ENCODE measurements around the gene CDK5R1. TPM values are rescaled to one million over a fixed set of nuclear protein-coding genes. Genes with fewer than 3 reads are reported as not detected.
"Not testable (repeated sequence)": the region's sequence is repeated elsewhere in the genome, so short reads cannot be mapped to it uniquely, and the experiment has no call there.

CDK5R1 gene
- total and polyA plus RNA-seq, 2 experiments from 2014 or later: 0.63 to 1.2 TPM

DNA sequence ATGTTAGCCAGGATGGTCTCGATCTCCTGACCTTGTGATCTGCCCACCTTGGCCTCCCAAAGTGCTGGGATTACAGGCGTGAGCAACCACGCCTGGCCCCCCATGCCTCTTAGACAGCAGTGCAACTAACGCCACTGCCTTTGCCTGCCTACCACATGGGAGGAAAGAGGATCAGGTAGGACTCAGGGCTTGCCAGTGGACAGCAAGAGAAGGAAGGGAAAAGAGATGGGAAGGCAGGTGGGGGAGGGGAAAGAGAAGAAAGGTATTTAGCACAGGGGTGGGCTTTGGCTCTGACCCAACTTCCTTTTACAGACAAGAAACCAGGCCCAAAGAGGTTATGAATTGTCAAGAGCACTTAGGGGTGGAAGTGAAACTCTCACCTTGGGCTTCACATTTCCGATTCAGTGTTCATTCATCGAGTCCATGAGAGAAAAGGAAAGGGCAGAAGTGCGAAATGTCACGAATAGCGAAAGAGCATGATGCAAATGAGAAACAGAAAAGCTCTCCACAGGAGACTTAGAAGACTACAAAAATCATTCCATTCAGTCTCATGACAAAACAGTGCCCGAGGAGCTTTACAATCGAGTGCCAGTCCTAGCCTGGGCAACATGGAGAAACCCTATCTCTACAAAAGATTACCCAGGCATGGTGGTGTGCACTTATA lies 36.4 kb downstream of the CDK5R1 start:
- in situ Hi-C loops (cut with MboI): no loop called here
- DNase-seq: no peak
- Histone ChIP-seq H2AFZ (no peak overlapping the region), H3K27me3 (replicated peaks; ENCODE audit: insufficient read depth) (no peaks in the 10 kb centered on the region), H3K4me2 (ENCODE audit: unreplicated experiment) (no peak overlapping the region), H3K4me1 (ENCODE audit: insufficient read depth) (peaks cover 13% of the 10 kb centered on the region), H3F3A (ENCODE audit: insufficient read depth) (peaks cover 14% of the 10 kb centered on the region; the same call in 1 of the 2 replicates), H3K9me2 (ENCODE audit: insufficient read depth) (no peaks in the 10 kb centered on the region), H3K4me3 (no peak overlapping the region), H4K20me1 (ENCODE audit: insufficient read depth) (no peaks in the 10 kb centered on the region), H3K9ac (no peak overlapping the region), H3K36me3 (ENCODE audit: low read depth) (no peaks in the 10 kb centered on the region; the same call in 1 of the 2 replicates), H3K27ac (no peak overlapping the region), H3K79me2 (ENCODE audit: insufficient read depth) (no peaks in the 10 kb centered on the region), H3K9me3 (ENCODE audit: low read depth) (no peaks in the 10 kb centered on the region)
- TF ChIP-seq EZH2 (IDR thresholded peaks at IDR 0.05; ENCODE audit: insufficient read depth, poor library complexity, severe bottlenecking): no peak
- no peak for TF ChIP-seq EZH2phosphoT487 (IDR thresholded peaks at IDR 0.05; ENCODE audit: insufficient read depth, low read depth)
- 88% methylated on average over 11 of the region's 11 CpGs for WGBS, 2 experiments (ENCODE audit: low coverage in 1 of 2, low lambda C conversion rate in 2 of 2, missing lambda C conversion rate in 2 of 2)

DNA sequence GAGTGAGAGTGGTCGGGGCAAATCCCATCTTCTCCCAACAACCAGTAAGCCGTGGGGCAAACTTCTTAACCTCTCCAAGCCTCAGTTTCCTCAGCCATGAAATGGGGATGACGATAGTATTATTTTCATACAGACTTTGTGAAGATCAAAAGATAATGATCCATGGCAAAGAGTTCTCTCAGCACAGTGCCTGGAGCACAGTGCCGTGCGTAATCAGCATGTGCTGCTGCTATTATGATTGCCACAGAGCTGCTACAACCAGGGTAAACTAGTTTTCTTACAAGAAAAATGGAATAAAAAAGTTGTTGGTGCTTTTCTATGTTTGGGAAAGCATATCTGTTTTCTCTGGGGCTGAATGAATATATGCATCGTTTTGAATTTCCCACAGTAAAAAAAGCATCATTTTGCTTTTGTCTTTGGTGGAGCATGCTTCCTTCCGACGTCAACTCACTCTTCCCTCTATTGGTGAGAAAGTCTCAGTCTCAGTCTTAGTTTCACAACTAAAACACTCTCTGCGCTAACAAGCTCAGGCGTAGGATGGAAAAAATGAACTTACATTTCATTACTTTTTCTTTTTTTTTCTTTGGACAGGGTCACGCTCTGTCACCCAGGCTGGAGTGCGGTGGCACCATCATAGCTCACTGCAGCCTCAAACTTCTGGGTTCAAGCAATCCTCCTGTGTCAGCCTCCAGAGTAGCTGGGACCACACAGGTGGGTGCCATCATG lies 37.2 kb downstream of the CDK5R1 start:
- Histone ChIP-seq H3F3A (ENCODE audit: insufficient read depth) (peaks cover 14% of the 10 kb centered on the region; the same call in 1 of the 2 replicates), H3K4me2 (ENCODE audit: unreplicated experiment) (no peak overlapping the region), H3K79me2 (ENCODE audit: insufficient read depth) (no peaks in the 10 kb centered on the region), H3K27ac (no peak overlapping the region), H3K9me2 (ENCODE audit: insufficient read depth) (no peaks in the 10 kb centered on the region), H3K4me1 (ENCODE audit: insufficient read depth) (peaks cover 11% of the 10 kb centered on the region), H3K9ac (no peak overlapping the region), H3K36me3 (ENCODE audit: low read depth) (no peaks in the 10 kb centered on the region; the same call in 1 of the 2 replicates), H3K27me3 (replicated peaks; ENCODE audit: insufficient read depth) (no peaks in the 10 kb centered on the region), H3K9me3 (ENCODE audit: low read depth) (no peaks in the 10 kb centered on the region), H4K20me1 (ENCODE audit: insufficient read depth) (no peaks in the 10 kb centered on the region), H2AFZ (no peak overlapping the region), H3K4me3 (no peak overlapping the region)
- TF ChIP-seq EZH2phosphoT487 (IDR thresholded peaks at IDR 0.05; ENCODE audit: insufficient read depth, low read depth): no peak
- no peak for TF ChIP-seq EZH2 (IDR thresholded peaks at IDR 0.05; ENCODE audit: insufficient read depth, poor library complexity, severe bottlenecking)
- in situ Hi-C loops (cut with MboI): no loop called here
- 85 to 90% methylated on average over 12 of the region's 12 CpGs for WGBS, 2 experiments (ENCODE audit: low coverage in 1 of 2, low lambda C conversion rate in 2 of 2, missing lambda C conversion rate in 2 of 2)
- no peak for DNase-seq

DNA sequence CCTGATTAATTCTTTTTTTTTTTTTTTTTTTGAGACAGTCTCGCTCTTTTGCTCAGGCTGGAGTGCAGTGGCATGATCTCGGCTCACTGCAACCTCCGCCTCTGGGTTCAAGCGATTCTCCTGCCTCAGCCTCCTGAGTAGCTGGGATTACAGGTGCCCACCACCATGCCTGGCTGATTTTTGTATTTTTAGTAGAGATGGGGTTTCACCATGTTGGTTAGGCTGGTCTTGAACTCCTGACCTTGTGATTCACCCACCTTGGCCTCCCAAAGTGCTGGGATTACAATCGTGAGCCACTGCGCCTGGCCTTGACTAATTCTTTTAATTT lies 37.7 kb downstream of the CDK5R1 start:
- H3K9ac ChIP-seq; H3K4me3 ChIP-seq; H3K4me2 ChIP-seq (ENCODE audit: unreplicated experiment); H3K36me3 ChIP-seq (ENCODE audit: low read depth); H3K9me2 ChIP-seq (ENCODE audit: insufficient read depth); H3K27me3 ChIP-seq (replicated peaks; ENCODE audit: insufficient read depth); H3K27ac ChIP-seq; H2AFZ ChIP-seq; H3K9me3 ChIP-seq (ENCODE audit: low read depth); H3K4me1 ChIP-seq (ENCODE audit: insufficient read depth); in situ Hi-C loops (cut with MboI); H3K79me2 ChIP-seq (ENCODE audit: insufficient read depth); H4K20me1 ChIP-seq (ENCODE audit: insufficient read depth); DNase-seq: not testable (repeated sequence)
- 94 to 98% methylated on average over 5 to 6 of the region's 6 CpGs for WGBS, 2 experiments (ENCODE audit: low coverage in 1 of 2, low lambda C conversion rate in 2 of 2, missing lambda C conversion rate in 2 of 2)
- peaks cover 14% of the 10 kb centered on the region; the same call in 1 of the 2 replicates for H3F3A ChIP-seq (ENCODE audit: insufficient read depth)

DNA sequence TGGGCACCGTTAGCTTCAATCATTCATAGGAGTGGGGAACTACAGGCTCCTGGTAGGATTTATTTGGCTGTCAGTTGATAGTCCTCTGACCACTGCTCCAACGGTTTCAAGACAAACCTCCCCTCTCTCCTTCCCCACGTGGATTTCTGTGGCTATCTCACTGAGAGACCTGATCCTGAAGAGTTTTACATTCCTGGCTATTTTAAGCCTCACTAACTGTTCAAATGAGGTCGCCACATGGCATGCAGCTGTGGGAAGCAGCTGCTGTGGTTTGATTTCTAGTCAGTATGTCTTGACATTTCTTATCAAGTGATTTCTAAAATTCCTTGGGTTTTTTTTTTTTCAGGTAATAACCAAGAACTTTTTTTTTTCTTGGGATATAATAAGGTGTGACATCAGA lies 38.3 kb downstream of the CDK5R1 start:
- WGBS, 2 experiments (ENCODE audit: low coverage in 1 of 2, low lambda C conversion rate in 2 of 2, missing lambda C conversion rate in 2 of 2): 35 to 38% methylated on average over 4 of the region's 4 CpGs
- no peak overlapping the region for H2AFZ ChIP-seq
- no peak overlapping the region for H3K4me2 ChIP-seq (ENCODE audit: unreplicated experiment)

More for the DNA sequence above, 38.3 kb downstream of the CDK5R1 start:
- H3K36me3 ChIP-seq (ENCODE audit: low read depth): no peaks in the 10 kb centered on the region; the same call in 1 of the 2 replicates
- no peak overlapping the region for H3K27ac ChIP-seq
- in situ Hi-C loops (cut with MboI): no loop called here
- H3K9ac ChIP-seq: no peak overlapping the region
- H3K9me2 ChIP-seq (ENCODE audit: insufficient read depth): no peaks in the 10 kb centered on the region
- H3K27me3 ChIP-seq (replicated peaks; ENCODE audit: insufficient read depth): no peaks in the 10 kb centered on the region
- no peaks in the 10 kb centered on the region for H3K9me3 ChIP-seq (ENCODE audit: low read depth)
- no peaks in the 10 kb centered on the region for H4K20me1 ChIP-seq (ENCODE audit: insufficient read depth)
- TF ChIP-seq EZH2phosphoT487 (IDR thresholded peaks at IDR 0.05; ENCODE audit: insufficient read depth, low read depth) (no peak), EZH2 (IDR thresholded peaks at IDR 0.05; ENCODE audit: insufficient read depth, poor library complexity, severe bottlenecking) (no peak)
- H3K79me2 ChIP-seq (ENCODE audit: insufficient read depth): no peaks in the 10 kb centered on the region
- peaks cover 3% of the 10 kb centered on the region for H3K4me1 ChIP-seq (ENCODE audit: insufficient read depth)
- peak; percentile 47 for DNase-seq
- H3K4me3 ChIP-seq: no peak overlapping the region
- peaks cover 8% of the 10 kb centered on the region; the same call in 1 of the 2 replicates for H3F3A ChIP-seq (ENCODE audit: insufficient read depth)
